Measurements from ENCODE around the gene PTPRH. TPM values are rescaled to one million over a fixed set of nuclear protein-coding genes. Genes with fewer than 3 reads are reported as not detected.

Gene PTPRH
- total RNA-seq, 4 donors from 2014 or later, result 0.42 to 2.7 (median 1.4) TPM

GRCh38 chr19:55189403-55189835, 19.9 kb downstream of the PTPRH start:
- WGBS, result 63% methylated on average over 15 of the region's 15 CpGs
- TF ChIP-seq CTCF (IDR thresholded peaks at IDR 0.05) (no peak), POLR2A (IDR thresholded peaks at IDR 0.05; ENCODE audit: low read depth) (no peak), EP300 (IDR thresholded peaks at IDR 0.05) (no peak), POLR2AphosphoS5 (IDR thresholded peaks at IDR 0.05) (no peak)
- Histone ChIP-seq H3K9me3 (no peaks in the 10 kb centered on the region), H3K36me3 (no peaks in the 10 kb centered on the region), H3K27ac (replicated peaks in 1 of 4) (peak overlapping the region in 2 of 4 donors; percentile 11 to 51), H3K4me1 (no peaks in the 10 kb centered on the region), H3K27me3 (peaks cover 0 to 63% (median 4%) of the 10 kb centered on the region in 4 donors), H3K4me3 (no peak overlapping the region)
- intact Hi-C loops (cut with DNase I), result no loop called here
- no peak for DNase-seq (ENCODE audit: extremely low spot score)

- Histone ChIP-seq H3K4me1 (no peaks in the 10 kb centered on the region), H3K9me3 (no peaks in the 10 kb centered on the region), H3K27ac (replicated peaks in 1 of 4) (peak overlapping the region in 2 of 4 donors; percentile 11 to 51), H3K36me3 (no peaks in the 10 kb centered on the region), H3K4me3 (no peak overlapping the region), H3K27me3 (peaks cover 0 to 59% (median 4%) of the 10 kb centered on the region in 4 donors)
- WGBS, result 59% methylated on average over 8 of the region's 8 CpGs
- intact Hi-C loops (cut with DNase I), result no loop called here
- no peak for DNase-seq (ENCODE audit: extremely low spot score)
- TF ChIP-seq POLR2AphosphoS5 (IDR thresholded peaks at IDR 0.05) (no peak), EP300 (IDR thresholded peaks at IDR 0.05) (no peak), POLR2A (IDR thresholded peaks at IDR 0.05; ENCODE audit: low read depth) (no peak), CTCF (IDR thresholded peaks at IDR 0.05) (no peak)
Measured at GRCh38 chr19:55188625-55189024, 20.7 kb downstream of the PTPRH start.

GRCh38 chr19:55186080-55186479, 23.2 kb downstream of the PTPRH start:
- DNase-seq (ENCODE audit: extremely low spot score), result no peak
- Histone ChIP-seq H3K27ac (replicated peaks in 1 of 4) (no peak overlapping the region), H3K36me3 (no peaks in the 10 kb centered on the region), H3K4me1 (no peaks in the 10 kb centered on the region), H3K4me3 (no peak overlapping the region), H3K27me3 (peaks cover 0 to 60% (median 11%) of the 10 kb centered on the region in 4 donors), H3K9me3 (no peaks in the 10 kb centered on the region)
- intact Hi-C loops (cut with DNase I), result no loop called here
- TF ChIP-seq POLR2AphosphoS5 (IDR thresholded peaks at IDR 0.05) (no peak), EP300 (IDR thresholded peaks at IDR 0.05) (no peak), CTCF (IDR thresholded peaks at IDR 0.05) (no peak), POLR2A (IDR thresholded peaks at IDR 0.05; ENCODE audit: low read depth) (no peak)
- 83% methylated on average over 7 of the region's 12 CpGs for WGBS

GRCh38 chr19:55181740-55182139, 27.6 kb downstream of the PTPRH start:
- DNase-seq (ENCODE audit: extremely low spot score), result no peak
- Histone ChIP-seq H3K27ac (replicated peaks in 1 of 4) (no peak overlapping the region), H3K27me3 (peaks cover 8 to 95% (median 51%) of the 10 kb centered on the region in 4 donors), H3K9me3 (no peaks in the 10 kb centered on the region), H3K36me3 (no peaks in the 10 kb centered on the region), H3K4me1 (peaks cover 12 to 18% (median 17%) of the 10 kb centered on the region in 4 donors), H3K4me3 (no peak overlapping the region)
- WGBS, result 66% methylated on average over 11 of the region's 20 CpGs
- intact Hi-C loops (cut with DNase I), result no loop called here
- no peak for TF ChIP-seq CTCF (IDR thresholded peaks at IDR 0.05)
